Left cardiac atrium (tissue), 4 donors: ENCODE measurements around the gene PSMD1. TPM values are rescaled to one million over a fixed set of nuclear protein-coding genes. Genes with fewer than 3 reads are reported as not detected.
"Not testable (repeated sequence)": the region's sequence is repeated elsewhere in the genome, so short reads cannot be mapped to it uniquely, and the experiment has no call there.

ENCODE experiments used
- ATAC-seq, 2 donors: fragments of 200-7000 bp; cut with Tn5 transposase; one replicate each; pipeline ENCODE4 v1.9.1; 2020; ENCODE audit warnings: mild to moderate bottlenecking in 2 of 2, moderate library complexity in 2 of 2
- DNase-seq: peaks from one replicate; pipeline ENCODE4 v3.0.0-alpha.2; 2020
- intact Hi-C, 2 donors: fragments of 100-400 bp; cut with DNase I; formaldehyde crosslinking; loops; one replicate each; pipeline versions ENCODE4 v1.14.1 to v1.15.1; 2022 to 2023
- total RNA-seq, 2 donors: library from RNA; stranded (reverse); fragmentation: NEBNext Ultra II Directional; extraction: Animal tissue kit (Norgen Biotek cat#: 25700); gene quantifications; one replicate each; pipeline ENCODE4 v1.2.1, GENCODE V29; 2021
- donor health status: DM: no; HTN: yes; CAD: no.
- donor health status: DM: no; HTN: yes; CAD: no; lungs with severe emphysema.
- donor health status: DM: yes; HTN: yes; CAD: no.
- donor health status: Dilated cardiomyopathy.

The PSMD1 gene
- total RNA-seq, 2 donors from 2014 or later = 66.9 to 84.6 TPM

- intact Hi-C loops = loop anchor here in 1 of 2 donors (5.0 kb wide), 1 partner anchor 228 kb away; no protein-coding TSS in a partner anchor
- DNase-seq = no peak
- ATAC-seq = peak in 1 of 2 donors; percentile 36
Observed at GRCh38 chr2:231050018-231050901, 6.4 kb upstream of the PSMD1 start.

- intact Hi-C loops = loop anchor here in 1 of 2 donors (5.0 kb wide), 1 partner anchor 229 kb away; no protein-coding TSS in a partner anchor
- no peak for DNase-seq
- ATAC-seq = no peak
Observed at GRCh38 chr2:231051116-231051515, 5.6 kb upstream of the PSMD1 start.

GRCh38 chr2:231052494-231053451 lies 3.9 kb upstream of the PSMD1 start:
- DNase-seq = peak; percentile 85
- intact Hi-C loops = loop anchor here in 1 of 2 donors (5.0 kb wide), 1 partner anchor 230 kb away; no protein-coding TSS in a partner anchor
- ATAC-seq = peak; percentile 69 to 82

GRCh38 chr2:231053846-231054245 lies 2.8 kb upstream of the PSMD1 start:
- ATAC-seq = no peak
- intact Hi-C loops = loop anchor here in 1 of 2 donors (5.0 kb wide), 1 partner anchor 232 kb away; no protein-coding TSS in a partner anchor
- no peak for DNase-seq

GRCh38 chr2:231057590-231057989 lies 923 bp downstream of the PSMD1 start:
- no peak for ATAC-seq
- intact Hi-C loops = no loop called here
- DNase-seq = no peak

GRCh38 chr2:231058761-231059550 lies 2.3 kb downstream of the PSMD1 start:
- ATAC-seq (no peak), DNase-seq (no peak)
- intact Hi-C loops = no loop called here

- intact Hi-C loops = no loop called here
- no peak for DNase-seq
- ATAC-seq = no peak
Observed at GRCh38 chr2:231059756-231060155, 3.1 kb downstream of the PSMD1 start.

GRCh38 chr2:231062776-231063175 lies 6.1 kb downstream of the PSMD1 start:
- DNase-seq (no peak), ATAC-seq (no peak)
- intact Hi-C loops = no loop called here

- intact Hi-C loops = no loop called here
- DNase-seq (no peak), ATAC-seq (no peak)
Observed at GRCh38 chr2:231063347-231063746, 6.7 kb downstream of the PSMD1 start.

GRCh38 chr2:231065966-231066365 lies 9.3 kb downstream of the PSMD1 start:
- no peak for DNase-seq
- intact Hi-C loops = no loop called here
- no peak for ATAC-seq

GRCh38 chr2:231067531-231067930 lies 10.9 kb downstream of the PSMD1 start:
- ATAC-seq, intact Hi-C loops, DNase-seq: not testable (repeated sequence)

- ATAC-seq (no peak), DNase-seq (no peak)
- intact Hi-C loops = no loop called here
Observed at GRCh38 chr2:231068525-231069222, 12.0 kb downstream of the PSMD1 start.

GRCh38 chr2:231069379-231070054 lies 12.8 kb downstream of the PSMD1 start:
- DNase-seq (no peak), ATAC-seq (peak in 1 of 2 donors; percentile 26)
- intact Hi-C loops = no loop called here

- no peak for ATAC-seq
- intact Hi-C loops = no loop called here
Observed at GRCh38 chr2:231084565-231084964, 27.9 kb downstream of the PSMD1 start.

GRCh38 chr2:231088754-231089153 lies 32.1 kb downstream of the PSMD1 start:
- no peak for ATAC-seq
- no peak for DNase-seq
- intact Hi-C loops = no loop called here

More at GRCh38 chr2:231084565-231084964, 27.9 kb downstream of the PSMD1 start:
- no peak for DNase-seq

- ATAC-seq (no peak), DNase-seq (no peak)
- intact Hi-C loops = no loop called here
Observed at GRCh38 chr2:231093933-231094332, 37.3 kb downstream of the PSMD1 start.

GRCh38 chr2:231094736-231095346 lies 38.2 kb downstream of the PSMD1 start:
- no peak for DNase-seq
- ATAC-seq = no peak
- intact Hi-C loops = no loop called here
